ENCODE measurements around the gene C19orf53. TPM values are rescaled to one million over a fixed set of nuclear protein-coding genes. Genes with fewer than 3 reads are reported as not detected.

C19orf53 gene
- total RNA-seq, 4 donors from 2014 or later = 71.3 to 148 (median 84.3) TPM

DNA sequence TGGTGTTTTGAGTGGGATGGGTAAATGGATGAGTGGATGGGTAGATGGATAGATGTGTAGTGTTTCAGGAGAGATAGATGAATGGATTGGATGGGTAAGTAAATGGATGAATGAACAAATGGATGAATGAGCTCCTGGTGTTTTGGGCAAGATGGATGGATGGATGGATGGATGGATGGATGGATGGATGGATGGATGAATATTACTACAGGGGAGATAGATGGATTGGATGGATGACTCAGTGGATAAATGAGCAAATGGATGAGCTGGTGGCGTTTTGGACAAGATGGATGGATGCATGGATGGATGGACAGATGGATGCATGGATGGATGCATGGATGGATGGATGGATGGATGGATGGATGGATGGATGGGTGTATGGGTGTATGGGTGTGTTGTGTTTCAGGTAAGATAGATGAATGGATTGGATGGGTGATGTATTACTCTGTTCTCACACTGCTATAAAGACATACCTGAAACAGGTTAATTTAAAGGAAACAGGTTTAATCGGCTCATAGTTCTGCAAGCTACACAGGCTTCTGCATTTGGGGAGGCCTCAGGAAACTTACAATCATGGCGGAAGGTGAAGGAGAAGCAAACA lies 33.3 kb downstream of the C19orf53 start:
- TF ChIP-seq, protein P1, sequence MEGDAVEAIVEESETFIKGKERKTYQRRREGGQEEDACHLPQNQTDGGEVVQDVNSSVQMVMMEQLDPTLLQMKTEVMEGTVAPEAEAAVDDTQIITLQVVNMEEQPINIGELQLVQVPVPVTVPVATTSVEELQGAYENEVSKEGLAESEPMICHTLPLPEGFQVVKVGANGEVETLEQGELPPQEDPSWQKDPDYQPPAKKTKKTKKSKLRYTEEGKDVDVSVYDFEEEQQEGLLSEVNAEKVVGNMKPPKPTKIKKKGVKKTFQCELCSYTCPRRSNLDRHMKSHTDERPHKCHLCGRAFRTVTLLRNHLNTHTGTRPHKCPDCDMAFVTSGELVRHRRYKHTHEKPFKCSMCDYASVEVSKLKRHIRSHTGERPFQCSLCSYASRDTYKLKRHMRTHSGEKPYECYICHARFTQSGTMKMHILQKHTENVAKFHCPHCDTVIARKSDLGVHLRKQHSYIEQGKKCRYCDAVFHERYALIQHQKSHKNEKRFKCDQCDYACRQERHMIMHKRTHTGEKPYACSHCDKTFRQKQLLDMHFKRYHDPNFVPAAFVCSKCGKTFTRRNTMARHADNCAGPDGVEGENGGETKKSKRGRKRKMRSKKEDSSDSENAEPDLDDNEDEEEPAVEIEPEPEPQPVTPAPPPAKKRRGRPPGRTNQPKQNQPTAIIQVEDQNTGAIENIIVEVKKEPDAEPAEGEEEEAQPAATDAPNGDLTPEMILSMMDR (IDR thresholded peaks at IDR 0.05) = no peak
- TF ChIP-seq POLR2A (IDR thresholded peaks at IDR 0.05) = no peak
- no peaks in the 10 kb centered on the region for H3K4me1 ChIP-seq
- no peak overlapping the region for H3K27ac ChIP-seq
- no peaks in the 10 kb centered on the region for H3K27me3 ChIP-seq
- no peak overlapping the region for H3K4me3 ChIP-seq
- no peak for DNase-seq
- H3K9me3 ChIP-seq = no peaks in the 10 kb centered on the region
- peaks cover 0 to 12% (median 0%) of the 10 kb centered on the region in 3 donors for H3K36me3 ChIP-seq

- TF ChIP-seq, protein P1 (IDR thresholded peaks at IDR 0.05) = no peak
- no peak for TF ChIP-seq POLR2A (IDR thresholded peaks at IDR 0.05)
- H3K36me3 ChIP-seq = peaks cover 0 to 12% (median 0%) of the 10 kb centered on the region in 3 donors
- H3K9me3 ChIP-seq = no peaks in the 10 kb centered on the region
- no peak overlapping the region for H3K4me3 ChIP-seq
- no peaks in the 10 kb centered on the region for H3K27me3 ChIP-seq
- H3K27ac ChIP-seq = no peak overlapping the region
- no peak for DNase-seq
- H3K4me1 ChIP-seq = no peaks in the 10 kb centered on the region
Observed at GRCh38 chr19:13808856-13809255, 34.6 kb downstream of the C19orf53 start.

DNA sequence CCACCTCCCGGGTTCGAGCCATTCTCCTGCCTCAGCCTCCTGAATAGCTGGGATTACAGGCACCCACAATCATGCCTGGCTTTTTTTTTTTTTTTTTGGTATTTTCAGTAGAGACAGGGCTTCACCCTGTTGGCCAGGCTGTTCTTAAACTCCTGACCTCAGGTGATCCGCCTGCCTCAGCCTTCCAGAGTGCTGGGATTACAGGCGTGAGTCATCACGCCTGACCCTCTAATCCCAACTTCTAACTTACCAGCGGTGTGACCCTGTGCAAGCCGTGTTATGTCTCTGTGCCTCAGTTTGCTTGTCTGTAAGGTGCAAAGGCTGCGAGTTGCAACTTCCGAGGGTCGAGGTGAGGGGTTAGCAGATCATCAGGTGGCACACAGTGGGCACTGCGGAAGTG lies 38.3 kb downstream of the C19orf53 start:
- H3K36me3 ChIP-seq = peaks cover 0 to 16% (median 0%) of the 10 kb centered on the region in 3 donors
- DNase-seq = no peak
- TF ChIP-seq, protein P1 (IDR thresholded peaks at IDR 0.05) = no peak
- no peak for TF ChIP-seq POLR2A (IDR thresholded peaks at IDR 0.05)
- no peaks in the 10 kb centered on the region for H3K9me3 ChIP-seq
- H3K27me3 ChIP-seq = no peaks in the 10 kb centered on the region
- H3K4me1 ChIP-seq = peaks cover 0 to 3% (median 0%) of the 10 kb centered on the region in 4 donors
- H3K27ac ChIP-seq = no peak overlapping the region
- no peak overlapping the region for H3K4me3 ChIP-seq

- Histone ChIP-seq H3K36me3 (peaks cover 0 to 16% (median 0%) of the 10 kb centered on the region in 3 donors), H3K4me3 (no peak overlapping the region), H3K27me3 (no peaks in the 10 kb centered on the region), H3K9me3 (no peaks in the 10 kb centered on the region), H3K27ac (no peak overlapping the region), H3K4me1 (peaks cover 0 to 4% (median 0%) of the 10 kb centered on the region in 4 donors)
- no peak for DNase-seq
- no peak for TF ChIP-seq POLR2A (IDR thresholded peaks at IDR 0.05)
- TF ChIP-seq, protein P1 (IDR thresholded peaks at IDR 0.05) = no peak
Observed at GRCh38 chr19:13813147-13813546, 38.9 kb downstream of the C19orf53 start.

GRCh38 chr19:13814550-13814949 lies 40.3 kb downstream of the C19orf53 start:
- no peaks in the 10 kb centered on the region for H3K27me3 ChIP-seq
- H3K9me3 ChIP-seq = no peaks in the 10 kb centered on the region
- no peak overlapping the region for H3K27ac ChIP-seq
- no peak for TF ChIP-seq POLR2A (IDR thresholded peaks at IDR 0.05)
- TF ChIP-seq, protein P1 (IDR thresholded peaks at IDR 0.05) = no peak
- H3K4me3 ChIP-seq = no peak overlapping the region
- no peak for DNase-seq
- peaks cover 0 to 4% (median 0%) of the 10 kb centered on the region in 4 donors for H3K4me1 ChIP-seq
- peaks cover 0 to 7% (median 0%) of the 10 kb centered on the region in 3 donors for H3K36me3 ChIP-seq

Data from Peyer's patch (tissue), 4 donors.